Measurements from ENCODE around the gene FIP1L1. TPM values are rescaled to one million over a fixed set of nuclear protein-coding genes. Genes with fewer than 3 reads are reported as not detected.

FIP1L1 gene
- polyA plus RNA-seq, 1 donor from 2014 or later, result 89.0 TPM

- Histone ChIP-seq H3K27me3 (ENCODE audit: insufficient read depth, low read depth, low read length) (no peaks in the 10 kb centered on the region), H3F3A (ENCODE audit: insufficient read depth, low read length, poor library complexity, severe bottlenecking) (no peaks in the 10 kb centered on the region), H3K9me3 (ENCODE audit: low read length) (no peaks in the 10 kb centered on the region), H3K4me3 (ENCODE audit: low read length) (no peak overlapping the region), H3K79me2 (replicated peaks; ENCODE audit: insufficient read depth, low read length) (no peaks in the 10 kb centered on the region), H3K27ac (ENCODE audit: low read length) (no peak overlapping the region), H3K4me2 (ENCODE audit: low read length) (no peak overlapping the region), H3K9me2 (ENCODE audit: insufficient read depth, low read length) (no peaks in the 10 kb centered on the region), H3K9ac (ENCODE audit: low read length) (no peak overlapping the region), H4K20me1 (ENCODE audit: insufficient read depth) (no peaks in the 10 kb centered on the region), H3K36me3 (ENCODE audit: insufficient read depth, low read length) (no peaks in the 10 kb centered on the region), H2AFZ (ENCODE audit: low read depth, low read length) (no peak overlapping the region)
- no peak for TF ChIP-seq EP300 (conservative IDR thresholded peaks at IDR 0.05; ENCODE audit: poor library complexity, severe bottlenecking)
- no peak for TF ChIP-seq MXI1 (conservative IDR thresholded peaks at IDR 0.05; ENCODE audit: poor library complexity, severe bottlenecking)
- TF ChIP-seq, protein P1, sequence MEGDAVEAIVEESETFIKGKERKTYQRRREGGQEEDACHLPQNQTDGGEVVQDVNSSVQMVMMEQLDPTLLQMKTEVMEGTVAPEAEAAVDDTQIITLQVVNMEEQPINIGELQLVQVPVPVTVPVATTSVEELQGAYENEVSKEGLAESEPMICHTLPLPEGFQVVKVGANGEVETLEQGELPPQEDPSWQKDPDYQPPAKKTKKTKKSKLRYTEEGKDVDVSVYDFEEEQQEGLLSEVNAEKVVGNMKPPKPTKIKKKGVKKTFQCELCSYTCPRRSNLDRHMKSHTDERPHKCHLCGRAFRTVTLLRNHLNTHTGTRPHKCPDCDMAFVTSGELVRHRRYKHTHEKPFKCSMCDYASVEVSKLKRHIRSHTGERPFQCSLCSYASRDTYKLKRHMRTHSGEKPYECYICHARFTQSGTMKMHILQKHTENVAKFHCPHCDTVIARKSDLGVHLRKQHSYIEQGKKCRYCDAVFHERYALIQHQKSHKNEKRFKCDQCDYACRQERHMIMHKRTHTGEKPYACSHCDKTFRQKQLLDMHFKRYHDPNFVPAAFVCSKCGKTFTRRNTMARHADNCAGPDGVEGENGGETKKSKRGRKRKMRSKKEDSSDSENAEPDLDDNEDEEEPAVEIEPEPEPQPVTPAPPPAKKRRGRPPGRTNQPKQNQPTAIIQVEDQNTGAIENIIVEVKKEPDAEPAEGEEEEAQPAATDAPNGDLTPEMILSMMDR (IDR thresholded peaks at IDR 0.05; ENCODE audit: poor library complexity, severe bottlenecking), result no peak
- TF ChIP-seq TAF1 (IDR thresholded peaks at IDR 0.05; ENCODE audit: low read depth), result no peak
- TF ChIP-seq POLR2AphosphoS5 (IDR thresholded peaks at IDR 0.05), result no peak
- TF ChIP-seq EZH2 (IDR thresholded peaks at IDR 0.05; ENCODE audit: borderline replicate concordance, insufficient read depth, low read length, poor library complexity, severe bottlenecking), result no peak
- no peak for TF ChIP-seq RAD21 (conservative IDR thresholded peaks at IDR 0.05)
Observed at GRCh38 chr4:53421791-53422190, 44.4 kb downstream of the FIP1L1 start.

- no peak overlapping the region for H3K4me3 ChIP-seq (ENCODE audit: low read length)
- no peak overlapping the region for H2AFZ ChIP-seq (ENCODE audit: low read depth, low read length)
- H3F3A ChIP-seq (ENCODE audit: insufficient read depth, low read length, poor library complexity, severe bottlenecking), result no peaks in the 10 kb centered on the region
- no peaks in the 10 kb centered on the region for H4K20me1 ChIP-seq (ENCODE audit: insufficient read depth)
- no peak overlapping the region for H3K4me2 ChIP-seq (ENCODE audit: low read length)
- no peaks in the 10 kb centered on the region for H3K79me2 ChIP-seq (replicated peaks; ENCODE audit: insufficient read depth, low read length)
- no peak for TF ChIP-seq EP300 (conservative IDR thresholded peaks at IDR 0.05; ENCODE audit: poor library complexity, severe bottlenecking)
- no peak for TF ChIP-seq REST (IDR thresholded peaks at IDR 0.05; ENCODE audit: borderline replicate concordance)
- no peak for TF ChIP-seq SMC3 (conservative IDR thresholded peaks at IDR 0.05; ENCODE audit: poor library complexity)
- TF ChIP-seq, protein P1 (IDR thresholded peaks at IDR 0.05; ENCODE audit: poor library complexity, severe bottlenecking), result no peak
- no peak for TF ChIP-seq POLR2AphosphoS5 (IDR thresholded peaks at IDR 0.05)
- TF ChIP-seq TAF1 (IDR thresholded peaks at IDR 0.05; ENCODE audit: low read depth), result no peak
- no peak for TF ChIP-seq RAD21 (conservative IDR thresholded peaks at IDR 0.05)
- no peak for TF ChIP-seq EZH2 (IDR thresholded peaks at IDR 0.05; ENCODE audit: borderline replicate concordance, insufficient read depth, low read length, poor library complexity, severe bottlenecking)
- TF ChIP-seq MXI1 (conservative IDR thresholded peaks at IDR 0.05; ENCODE audit: poor library complexity, severe bottlenecking), result no peak
- no peaks in the 10 kb centered on the region for H3K9me2 ChIP-seq (ENCODE audit: insufficient read depth, low read length)
- H3K27me3 ChIP-seq (ENCODE audit: insufficient read depth, low read depth, low read length), result no peaks in the 10 kb centered on the region
- H3K9me3 ChIP-seq (ENCODE audit: low read length), result no peaks in the 10 kb centered on the region
- H3K36me3 ChIP-seq (ENCODE audit: insufficient read depth, low read length), result no peaks in the 10 kb centered on the region
- no peak overlapping the region for H3K9ac ChIP-seq (ENCODE audit: low read length)
- H3K27ac ChIP-seq (ENCODE audit: low read length), result no peak overlapping the region
Observed at GRCh38 chr4:53422367-53422766, 44.9 kb downstream of the FIP1L1 start.
